Peyer's patch (tissue), 4 donors: ENCODE results near the gene COPRS.

Source experiments
- CTCF ChIP-seq, 6 experiments: fragments of 450-650 bp in 4 of 6; fragments of 200-600 bp in 2 of 6; sonication (generic) in 1 of 6; IDR thresholded peaks; one replicate each; pipeline ENCODE4 v1.5.1; 2017 to 2019; ENCODE audit warnings: antibody characterized with exemption in 6 of 6, mild to moderate bottlenecking in 3 of 6, moderate library complexity in 1 of 6
- POLR2A ChIP-seq, 2 donors: fragments of 450-650 bp; IDR thresholded peaks; one replicate each; pipeline ENCODE4 v1.5.1; 2017; ENCODE audit warnings: antibody characterized with exemption in 2 of 2, mild to moderate bottlenecking in 2 of 2, moderate library complexity in 2 of 2

DNA sequence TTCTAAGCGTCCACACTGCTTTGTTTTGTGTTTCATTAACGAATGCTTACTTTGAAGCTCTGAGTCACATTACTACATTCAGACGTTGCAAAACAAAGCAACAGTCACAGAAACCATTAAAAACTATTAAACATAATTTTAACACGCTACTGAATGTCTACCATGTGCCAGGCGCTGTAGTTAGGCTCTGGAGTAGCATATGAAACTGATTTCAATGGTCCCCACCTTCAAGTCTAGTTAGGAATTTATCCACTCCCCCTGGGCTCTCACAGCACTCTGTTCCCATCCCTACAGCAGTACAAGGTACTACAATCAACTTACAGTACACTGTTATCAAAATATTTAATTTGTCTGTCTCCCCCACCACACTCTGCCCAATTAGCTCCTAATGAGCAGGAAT is 41.8 kb upstream of the COPRS start:
- no peak for TF ChIP-seq CTCF (IDR thresholded peaks at IDR 0.05)
- no peak for TF ChIP-seq POLR2A (IDR thresholded peaks at IDR 0.05)
